ENCODE measurements around the gene CNTFR. TPM values are rescaled to one million over a fixed set of nuclear protein-coding genes. Genes with fewer than 3 reads are reported as not detected.

Gene CNTFR
- total and polyA plus RNA-seq, 2 experiments from 2014 or later: 0.73 to 1.9 TPM

DNA sequence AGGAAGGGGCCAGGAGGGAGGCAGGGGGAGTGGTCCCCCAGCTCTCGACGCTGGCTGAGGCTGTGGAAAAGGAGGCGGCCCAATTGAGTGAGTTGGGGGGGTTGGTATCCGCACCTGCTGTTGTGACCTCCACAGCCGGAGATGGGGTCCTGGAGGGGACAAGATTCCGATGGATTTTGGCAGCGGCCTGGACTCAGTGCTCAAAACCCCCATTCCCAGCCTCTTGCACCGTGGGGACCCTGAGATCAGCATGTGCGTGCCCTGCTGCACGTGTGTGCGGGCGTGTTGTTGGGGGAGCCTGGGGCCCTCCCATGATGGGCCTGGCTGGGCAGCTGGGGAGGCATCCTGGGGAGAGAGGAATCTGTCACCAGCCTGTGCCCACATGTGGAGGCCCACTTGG is 15.0 kb downstream of the CNTFR start:
- peaks cover 46% of the 10 kb centered on the region for H3K27me3 Mint-ChIP-seq (ENCODE audit: insufficient read depth, low read depth, poor library complexity)
- H3K27ac ChIP-seq (ENCODE audit: low read depth): no peak overlapping the region
- peaks cover 7% of the 10 kb centered on the region; the same call in 1 of the 2 replicates for H4K20me1 ChIP-seq (replicated peaks; ENCODE audit: insufficient read depth)

More for the DNA sequence above, 15.0 kb downstream of the CNTFR start:
- H3K9me2 ChIP-seq (ENCODE audit: insufficient read depth): no peaks in the 10 kb centered on the region
- ATAC-seq (no peak), DNase-seq (ENCODE audit: low spot score) (no peak)
- H3K4me3 Mint-ChIP-seq: no peak overlapping the region
- no peak overlapping the region for H3K4me2 ChIP-seq
- TF ChIP-seq STAT1 (IDR thresholded peaks at IDR 0.05; ENCODE audit: unreplicated experiment) (no peak), ZNF114 (CRISPR knock-in tag; IDR thresholded peaks at IDR 0.05) (no peak), POLR2AphosphoS5 (IDR thresholded peaks at IDR 0.05; ENCODE audit: low read depth) (no peak), NANOG (IDR thresholded peaks at IDR 0.05; ENCODE audit: borderline replicate concordance) (no peak), ZNF331 (CRISPR knock-in tag; IDR thresholded peaks at IDR 0.05; ENCODE audit: low read depth) (no peak), CREB1 (CRISPR knock-in tag; IDR thresholded peaks at IDR 0.05; ENCODE audit: low read depth) (no peak), EZH2phosphoT487 (IDR thresholded peaks at IDR 0.05; ENCODE audit: unreplicated experiment) (no peak), EZH2 (IDR thresholded peaks at IDR 0.05; ENCODE audit: low read depth, unreplicated experiment) (no peak), JUNB (IDR thresholded peaks at IDR 0.05; ENCODE audit: unreplicated experiment) (no peak)
- TF ChIP-seq, protein P1, sequence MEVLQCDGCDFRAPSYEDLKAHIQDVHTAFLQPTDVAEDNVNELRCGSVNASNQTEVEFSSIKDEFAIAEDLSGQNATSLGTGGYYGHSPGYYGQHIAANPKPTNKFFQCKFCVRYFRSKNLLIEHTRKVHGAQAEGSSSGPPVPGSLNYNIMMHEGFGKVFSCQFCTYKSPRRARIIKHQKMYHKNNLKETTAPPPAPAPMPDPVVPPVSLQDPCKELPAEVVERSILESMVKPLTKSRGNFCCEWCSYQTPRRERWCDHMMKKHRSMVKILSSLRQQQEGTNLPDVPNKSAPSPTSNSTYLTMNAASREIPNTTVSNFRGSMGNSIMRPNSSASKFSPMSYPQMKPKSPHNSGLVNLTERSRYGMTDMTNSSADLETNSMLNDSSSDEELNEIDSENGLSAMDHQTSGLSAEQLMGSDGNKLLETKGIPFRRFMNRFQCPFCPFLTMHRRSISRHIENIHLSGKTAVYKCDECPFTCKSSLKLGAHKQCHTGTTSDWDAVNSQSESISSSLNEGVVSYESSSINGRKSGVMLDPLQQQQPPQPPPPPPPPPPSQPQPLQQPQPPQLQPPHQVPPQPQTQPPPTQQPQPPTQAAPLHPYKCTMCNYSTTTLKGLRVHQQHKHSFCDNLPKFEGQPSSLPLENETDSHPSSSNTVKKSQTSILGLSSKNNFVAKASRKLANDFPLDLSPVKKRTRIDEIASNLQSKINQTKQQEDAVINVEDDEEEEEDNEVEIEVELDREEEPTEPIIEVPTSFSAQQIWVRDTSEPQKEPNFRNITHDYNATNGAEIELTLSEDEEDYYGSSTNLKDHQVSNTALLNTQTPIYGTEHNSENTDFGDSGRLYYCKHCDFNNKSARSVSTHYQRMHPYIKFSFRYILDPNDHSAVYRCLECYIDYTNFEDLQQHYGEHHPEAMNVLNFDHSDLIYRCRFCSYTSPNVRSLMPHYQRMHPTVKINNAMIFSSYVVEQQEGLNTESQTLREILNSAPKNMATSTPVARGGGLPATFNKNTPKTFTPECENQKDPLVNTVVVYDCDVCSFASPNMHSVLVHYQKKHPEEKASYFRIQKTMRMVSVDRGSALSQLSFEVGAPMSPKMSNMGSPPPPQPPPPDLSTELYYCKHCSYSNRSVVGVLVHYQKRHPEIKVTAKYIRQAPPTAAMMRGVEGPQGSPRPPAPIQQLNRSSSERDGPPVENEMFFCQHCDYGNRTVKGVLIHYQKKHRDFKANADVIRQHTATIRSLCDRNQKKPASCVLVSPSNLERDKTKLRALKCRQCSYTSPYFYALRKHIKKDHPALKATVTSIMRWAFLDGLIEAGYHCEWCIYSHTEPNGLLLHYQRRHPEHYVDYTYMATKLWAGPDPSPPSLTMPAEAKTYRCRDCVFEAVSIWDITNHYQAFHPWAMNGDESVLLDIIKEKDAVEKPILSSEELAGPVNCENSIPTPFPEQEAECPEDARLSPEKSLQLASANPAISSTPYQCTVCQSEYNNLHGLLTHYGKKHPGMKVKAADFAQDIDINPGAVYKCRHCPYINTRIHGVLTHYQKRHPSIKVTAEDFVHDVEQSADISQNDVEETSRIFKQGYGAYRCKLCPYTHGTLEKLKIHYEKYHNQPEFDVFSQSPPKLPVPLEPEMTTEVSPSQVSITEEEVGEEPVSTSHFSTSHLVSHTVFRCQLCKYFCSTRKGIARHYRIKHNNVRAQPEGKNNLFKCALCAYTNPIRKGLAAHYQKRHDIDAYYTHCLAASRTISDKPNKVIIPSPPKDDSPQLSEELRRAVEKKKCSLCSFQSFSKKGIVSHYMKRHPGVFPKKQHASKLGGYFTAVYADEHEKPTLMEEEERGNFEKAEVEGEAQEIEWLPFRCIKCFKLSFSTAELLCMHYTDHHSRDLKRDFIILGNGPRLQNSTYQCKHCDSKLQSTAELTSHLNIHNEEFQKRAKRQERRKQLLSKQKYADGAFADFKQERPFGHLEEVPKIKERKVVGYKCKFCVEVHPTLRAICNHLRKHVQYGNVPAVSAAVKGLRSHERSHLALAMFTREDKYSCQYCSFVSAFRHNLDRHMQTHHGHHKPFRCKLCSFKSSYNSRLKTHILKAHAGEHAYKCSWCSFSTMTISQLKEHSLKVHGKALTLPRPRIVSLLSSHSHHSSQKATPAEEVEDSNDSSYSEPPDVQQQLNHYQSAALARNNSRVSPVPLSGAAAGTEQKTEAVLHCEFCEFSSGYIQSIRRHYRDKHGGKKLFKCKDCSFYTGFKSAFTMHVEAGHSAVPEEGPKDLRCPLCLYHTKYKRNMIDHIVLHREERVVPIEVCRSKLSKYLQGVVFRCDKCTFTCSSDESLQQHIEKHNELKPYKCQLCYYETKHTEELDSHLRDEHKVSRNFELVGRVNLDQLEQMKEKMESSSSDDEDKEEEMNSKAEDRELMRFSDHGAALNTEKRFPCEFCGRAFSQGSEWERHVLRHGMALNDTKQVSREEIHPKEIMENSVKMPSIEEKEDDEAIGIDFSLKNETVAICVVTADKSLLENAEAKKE (CRISPR knock-in tag; IDR thresholded peaks at IDR 0.05): no peak
- TF ChIP-seq, protein P2, sequence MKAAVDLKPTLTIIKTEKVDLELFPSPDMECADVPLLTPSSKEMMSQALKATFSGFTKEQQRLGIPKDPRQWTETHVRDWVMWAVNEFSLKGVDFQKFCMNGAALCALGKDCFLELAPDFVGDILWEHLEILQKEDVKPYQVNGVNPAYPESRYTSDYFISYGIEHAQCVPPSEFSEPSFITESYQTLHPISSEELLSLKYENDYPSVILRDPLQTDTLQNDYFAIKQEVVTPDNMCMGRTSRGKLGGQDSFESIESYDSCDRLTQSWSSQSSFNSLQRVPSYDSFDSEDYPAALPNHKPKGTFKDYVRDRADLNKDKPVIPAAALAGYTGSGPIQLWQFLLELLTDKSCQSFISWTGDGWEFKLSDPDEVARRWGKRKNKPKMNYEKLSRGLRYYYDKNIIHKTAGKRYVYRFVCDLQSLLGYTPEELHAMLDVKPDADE (IDR thresholded peaks at IDR 0.05): no peak
- TF ChIP-seq, protein P3, sequence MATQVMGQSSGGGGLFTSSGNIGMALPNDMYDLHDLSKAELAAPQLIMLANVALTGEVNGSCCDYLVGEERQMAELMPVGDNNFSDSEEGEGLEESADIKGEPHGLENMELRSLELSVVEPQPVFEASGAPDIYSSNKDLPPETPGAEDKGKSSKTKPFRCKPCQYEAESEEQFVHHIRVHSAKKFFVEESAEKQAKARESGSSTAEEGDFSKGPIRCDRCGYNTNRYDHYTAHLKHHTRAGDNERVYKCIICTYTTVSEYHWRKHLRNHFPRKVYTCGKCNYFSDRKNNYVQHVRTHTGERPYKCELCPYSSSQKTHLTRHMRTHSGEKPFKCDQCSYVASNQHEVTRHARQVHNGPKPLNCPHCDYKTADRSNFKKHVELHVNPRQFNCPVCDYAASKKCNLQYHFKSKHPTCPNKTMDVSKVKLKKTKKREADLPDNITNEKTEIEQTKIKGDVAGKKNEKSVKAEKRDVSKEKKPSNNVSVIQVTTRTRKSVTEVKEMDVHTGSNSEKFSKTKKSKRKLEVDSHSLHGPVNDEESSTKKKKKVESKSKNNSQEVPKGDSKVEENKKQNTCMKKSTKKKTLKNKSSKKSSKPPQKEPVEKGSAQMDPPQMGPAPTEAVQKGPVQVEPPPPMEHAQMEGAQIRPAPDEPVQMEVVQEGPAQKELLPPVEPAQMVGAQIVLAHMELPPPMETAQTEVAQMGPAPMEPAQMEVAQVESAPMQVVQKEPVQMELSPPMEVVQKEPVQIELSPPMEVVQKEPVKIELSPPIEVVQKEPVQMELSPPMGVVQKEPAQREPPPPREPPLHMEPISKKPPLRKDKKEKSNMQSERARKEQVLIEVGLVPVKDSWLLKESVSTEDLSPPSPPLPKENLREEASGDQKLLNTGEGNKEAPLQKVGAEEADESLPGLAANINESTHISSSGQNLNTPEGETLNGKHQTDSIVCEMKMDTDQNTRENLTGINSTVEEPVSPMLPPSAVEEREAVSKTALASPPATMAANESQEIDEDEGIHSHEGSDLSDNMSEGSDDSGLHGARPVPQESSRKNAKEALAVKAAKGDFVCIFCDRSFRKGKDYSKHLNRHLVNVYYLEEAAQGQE (IDR thresholded peaks at IDR 0.05; ENCODE audit: unreplicated experiment): no peak
- TF ChIP-seq, protein P4, sequence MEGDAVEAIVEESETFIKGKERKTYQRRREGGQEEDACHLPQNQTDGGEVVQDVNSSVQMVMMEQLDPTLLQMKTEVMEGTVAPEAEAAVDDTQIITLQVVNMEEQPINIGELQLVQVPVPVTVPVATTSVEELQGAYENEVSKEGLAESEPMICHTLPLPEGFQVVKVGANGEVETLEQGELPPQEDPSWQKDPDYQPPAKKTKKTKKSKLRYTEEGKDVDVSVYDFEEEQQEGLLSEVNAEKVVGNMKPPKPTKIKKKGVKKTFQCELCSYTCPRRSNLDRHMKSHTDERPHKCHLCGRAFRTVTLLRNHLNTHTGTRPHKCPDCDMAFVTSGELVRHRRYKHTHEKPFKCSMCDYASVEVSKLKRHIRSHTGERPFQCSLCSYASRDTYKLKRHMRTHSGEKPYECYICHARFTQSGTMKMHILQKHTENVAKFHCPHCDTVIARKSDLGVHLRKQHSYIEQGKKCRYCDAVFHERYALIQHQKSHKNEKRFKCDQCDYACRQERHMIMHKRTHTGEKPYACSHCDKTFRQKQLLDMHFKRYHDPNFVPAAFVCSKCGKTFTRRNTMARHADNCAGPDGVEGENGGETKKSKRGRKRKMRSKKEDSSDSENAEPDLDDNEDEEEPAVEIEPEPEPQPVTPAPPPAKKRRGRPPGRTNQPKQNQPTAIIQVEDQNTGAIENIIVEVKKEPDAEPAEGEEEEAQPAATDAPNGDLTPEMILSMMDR (conservative IDR thresholded peaks at IDR 0.05; ENCODE audit: low read depth in 2 of 2): no peak
- H3K27me3 ChIP-seq (ENCODE audit: insufficient read depth): peaks cover 41% of the 10 kb centered on the region
- H3K79me2 ChIP-seq (replicated peaks; ENCODE audit: insufficient read depth): no peaks in the 10 kb centered on the region
- H3K4me3 ChIP-seq: no peak overlapping the region
- peaks cover 50% of the 10 kb centered on the region for H3K4me1 Mint-ChIP-seq
- H3K36me3 Mint-ChIP-seq (ENCODE audit: low read depth): no peaks in the 10 kb centered on the region
- H3K9me3 Mint-ChIP-seq: no peaks in the 10 kb centered on the region
- H3K27ac Mint-ChIP-seq: no peak overlapping the region
- peaks cover 11% of the 10 kb centered on the region; the same call in 1 of the 2 replicates for H3F3A ChIP-seq (replicated peaks; ENCODE audit: low read depth)
- H2AFZ ChIP-seq: no peak overlapping the region
- peaks cover 36% of the 10 kb centered on the region for H3K4me1 ChIP-seq (ENCODE audit: insufficient read depth)
- H3K36me3 ChIP-seq (ENCODE audit: insufficient read depth): no peaks in the 10 kb centered on the region

All from GM23338 (cell line).